Activated T-cell treated with anti-CD3 and anti-CD28 coated beads, Interleukin-2, amount 50 U/mL, for 48 hours (primary cell): ENCODE results near the gene CFAP69.
"Not testable (repeated sequence)": the region's sequence is repeated elsewhere in the genome, so short reads cannot be mapped to it uniquely, and the experiment has no call there.

Source experiments
- DNase-seq, 2 experiments: peaks; one replicate each; pipeline ENCODE4 v3.0.0-alpha.2; 2020

Gene CFAP69

GRCh38 chr7:90232430-90232829, 12.5 kb upstream of the CFAP69 start:
- no peak for DNase-seq

GRCh38 chr7:90233569-90233968, 11.4 kb upstream of the CFAP69 start:
- DNase-seq, result no peak

GRCh38 chr7:90236721-90237289, 8.2 kb upstream of the CFAP69 start:
- DNase-seq, result no peak

- DNase-seq, result no peak
These were observed 7.0 kb upstream of the CFAP69 start for GRCh38 chr7:90238022-90238421.

- no peak for DNase-seq
These were observed 6.4 kb upstream of the CFAP69 start for GRCh38 chr7:90238583-90238982.

GRCh38 chr7:90239050-90239449, 5.9 kb upstream of the CFAP69 start:
- DNase-seq, result no peak

GRCh38 chr7:90239625-90240228, 5.2 kb upstream of the CFAP69 start:
- DNase-seq, result no peak

- DNase-seq, result no peak
These were observed 2.4 kb upstream of the CFAP69 start for GRCh38 chr7:90242369-90243168.

- no peak for DNase-seq
These were observed 1.4 kb upstream of the CFAP69 start for GRCh38 chr7:90243556-90243955.

GRCh38 chr7:90244565-90244908, 437 bp upstream of the CFAP69 start:
- DNase-seq, result no peak

GRCh38 chr7:90246171-90246570, 1.2 kb downstream of the CFAP69 start:
- no peak for DNase-seq

GRCh38 chr7:90248706-90249105, 3.7 kb downstream of the CFAP69 start:
- no peak for DNase-seq

- no peak for DNase-seq
These were observed 5.8 kb downstream of the CFAP69 start for GRCh38 chr7:90250601-90251303.

GRCh38 chr7:90251304-90251635, 6.3 kb downstream of the CFAP69 start:
- DNase-seq, result no peak

GRCh38 chr7:90256011-90256410, 11.0 kb downstream of the CFAP69 start:
- not testable (repeated sequence) for DNase-seq

- no peak for DNase-seq
These were observed 11.8 kb downstream of the CFAP69 start for GRCh38 chr7:90256778-90257177.

- no peak for DNase-seq
These were observed 16.5 kb downstream of the CFAP69 start for GRCh38 chr7:90261441-90261840.

- no peak for DNase-seq
These were observed 17.5 kb downstream of the CFAP69 start for GRCh38 chr7:90262438-90262837.

- no peak for DNase-seq
These were observed 21.8 kb downstream of the CFAP69 start for GRCh38 chr7:90266808-90267207.

GRCh38 chr7:90267263-90267858, 22.4 kb downstream of the CFAP69 start:
- DNase-seq, result no peak

GRCh38 chr7:90269163-90269562, 24.2 kb downstream of the CFAP69 start:
- no peak for DNase-seq

GRCh38 chr7:90270431-90271178, 25.6 kb downstream of the CFAP69 start:
- DNase-seq, result no peak

GRCh38 chr7:90271753-90272152, 26.8 kb downstream of the CFAP69 start:
- no peak for DNase-seq
